K562 (cell line): ENCODE results near the gene STPG4. TPM values are rescaled to one million over a fixed set of nuclear protein-coding genes. Genes with fewer than 3 reads are reported as not detected.

Experiments
- ATAC-seq: fragments of 200-7000 bp; cut with Tn5 transposase; 3 replicates; pipeline ENCODE4 v1.9.1; 2020; ENCODE audit warnings: moderate library complexity
- BruUV-seq: library from RNA; stranded (reverse); fragments of 400-500 nt; replicated peaks from 2 replicates; lab custom pipeline; 2021; lab: Mats Ljungman, UMichigan
- CTCF ChIA-PET: fragments of 300-600 bp; formaldehyde crosslinking; extraction: SDS; loops from one replicate; lab custom pipeline; 2021; ENCODE audit warnings: low intra/inter-chr PET ratio; lab: Yijun Ruan, JAX
- POLR2A ChIA-PET: fragments of 300-600, 350-650 bp; sonication (Branson Sonifier 250); formaldehyde crosslinking; extraction: SDS; loops from one replicate; lab custom pipeline; 2021; ENCODE audit warnings: antibody characterized with exemption, inconsistent platforms; lab: Yijun Ruan, JAX
- DNase-seq, 4 experiments: peaks; one replicate each; pipeline versions ENCODE4 v3.0.0 to v3.0.0-alpha.2; 2011 to 2018; ENCODE audit warnings: low spot score in 3 of 4, mixed read lengths in 3 of 4; ENCODE audit errors: extremely low read depth in 1 of 4
- FAIRE-seq: peaks from 2 replicates; lab custom pipeline; 2011; peaks lifted over from hg19 to GRCh38; lab: Jason Lieb, UNC
- H2AFZ ChIP-seq: 2 replicates; pipeline ENCODE4 v1.6.0; 2011; ENCODE audit warnings: low read depth, low read length, control low read depth, inconsistent platforms
- H3K27ac ChIP-seq: fragments of 200-600 bp; 3 replicates; pipeline ENCODE4 v1.8.0; 2011; ENCODE audit warnings: low read depth, mild to moderate bottlenecking, control low read depth, inconsistent platforms, low read length, moderate library complexity, mixed read lengths; ENCODE audit errors: extremely low read depth
- H3K27me3 ChIP-seq, 2 experiments: fragments of 300-600 bp in 1 of 2; 2 replicates in 1 of 2; 3 replicates in 1 of 2; pipeline versions ENCODE4 v1.6.0 to v1.8.0; 2011; ENCODE audit warnings: inconsistent platforms in 2 of 2, low read length in 2 of 2, mild to moderate bottlenecking in 1 of 2, mixed read lengths in 1 of 2, moderate library complexity in 1 of 2; ENCODE audit not compliant: control insufficient read depth in 2 of 2, insufficient read depth in 2 of 2
- H3K36me3 ChIP-seq: fragments of 300-600 bp; 3 replicates; pipeline ENCODE4 v1.8.0; 2011; ENCODE audit warnings: mild to moderate bottlenecking, low read length, inconsistent platforms; ENCODE audit not compliant: control insufficient read depth, insufficient read depth
- H3K4me1 ChIP-seq, 2 experiments: fragments of 200-600 bp in 1 of 2; replicated peaks in 1 of 2; 2 replicates in 1 of 2; 3 replicates in 1 of 2; pipeline versions ENCODE4 v1.5.1 to v1.8.0; 2011; ENCODE audit warnings: inconsistent platforms in 2 of 2, low read length in 2 of 2, mild to moderate bottlenecking in 1 of 2, mixed read lengths in 1 of 2, moderate library complexity in 1 of 2; ENCODE audit not compliant: control insufficient read depth in 2 of 2, insufficient read depth in 2 of 2
- H3K4me2 ChIP-seq: 2 replicates; pipeline ENCODE4 v1.6.1; 2011; ENCODE audit warnings: low read length, control low read depth, inconsistent platforms, mixed read lengths; ENCODE audit not compliant: insufficient read depth
- H3K4me3 ChIP-seq: fragments of 200-600 bp; sonication (generic), shearing (Covaris generic); 2 replicates; pipeline ENCODE4 v1.5.1; 2016; ENCODE audit warnings: control low read depth, inconsistent platforms
- H3K79me2 ChIP-seq: fragments of 200-600 bp; 3 replicates; pipeline ENCODE4 v1.8.0; 2011; ENCODE audit warnings: low read length, inconsistent platforms; ENCODE audit not compliant: control insufficient read depth, insufficient read depth
- H3K9ac ChIP-seq, 2 experiments: 2 replicates each; pipeline versions ENCODE4 v1.6.0 to v1.6.1; 2011; ENCODE audit warnings: low read depth in 2 of 2, low read length in 2 of 2, control low read depth in 1 of 2, inconsistent platforms in 1 of 2, mild to moderate bottlenecking in 1 of 2, mixed read lengths in 1 of 2; ENCODE audit not compliant: insufficient read depth in 1 of 2
- H3K9me1 ChIP-seq: one replicate; pipeline ENCODE4 v1.6.0; 2011; ENCODE audit warnings: inconsistent platforms, mild to moderate bottlenecking, low read length, moderate library complexity; ENCODE audit not compliant: control insufficient read depth, insufficient read depth
- H3K9me3 ChIP-seq: replicated peaks from 2 replicates; pipeline ENCODE4 v1.5.1; 2011; ENCODE audit warnings: low read depth, low read length, inconsistent platforms; ENCODE audit not compliant: control insufficient read depth, insufficient read depth
- H4K20me1 ChIP-seq: replicated peaks from 2 replicates; pipeline ENCODE4 v1.6.1; 2011; ENCODE audit warnings: low read length, inconsistent platforms, mixed read lengths; ENCODE audit not compliant: control insufficient read depth, insufficient read depth
- HMBOX1 ChIP-seq: sonication (generic); IDR thresholded peaks from 2 replicates; pipeline ENCODE4 v1.6.1; 2016
- MAZ ChIP-seq, 2 experiments: fragments of 450-650 bp in 1 of 2; sonication (generic) in 1 of 2; formaldehyde crosslinking; IDR thresholded peaks in 1 of 2; conservative IDR thresholded peaks in 1 of 2; 2 replicates each; pipeline versions ENCODE4 v1.4.0 to v1.5.0; 2020; ENCODE audit warnings: mild to moderate bottlenecking in 1 of 2, missing genetic modification reagents in 1 of 2
- SAFB2 ChIP-seq: fragments of 200-400 bp; formaldehyde crosslinking; IDR thresholded peaks from 2 replicates; pipeline ENCODE4 v1.6.1; 2018; ENCODE audit warnings: borderline replicate concordance, low read length, low read depth, moderate library complexity; ENCODE audit not compliant: severe bottlenecking
- U2AF2 ChIP-seq: fragments of 200-400 bp; formaldehyde crosslinking; optimal IDR thresholded peaks from 2 replicates; pipeline ENCODE3; 2017; ENCODE audit warnings: low read depth, mild to moderate bottlenecking, low read length
- XRCC5 ChIP-seq: fragments of 200-400 bp; formaldehyde crosslinking; IDR thresholded peaks from 2 replicates; pipeline ENCODE4 v1.6.1; 2017; ENCODE audit warnings: low read depth, mild to moderate bottlenecking, low read length
- ZBED1 ChIP-seq: IDR thresholded peaks from 2 replicates; pipeline ENCODE4 v1.6.1; 2014
- ZFX ChIP-seq: sonication (generic); formaldehyde crosslinking; IDR thresholded peaks from 2 replicates; pipeline ENCODE4 v1.8.0; 2022; ENCODE audit warnings: mild to moderate bottlenecking, missing genetic modification reagents, moderate library complexity
- ZNF12 ChIP-seq: sonication (generic); formaldehyde crosslinking; IDR thresholded peaks from 2 replicates; pipeline ENCODE4 v1.4.0; 2020; ENCODE audit warnings: mild to moderate bottlenecking, missing genetic modification reagents
- WGBS: fragments of 100-300 bp; shearing (Covaris generic); methylation state at CpG from one replicate; pipeline ENCODE4 v1.1.6; 2016; ENCODE audit warnings: low coverage, mixed read lengths; ENCODE audit not compliant: insufficient coverage; ENCODE audit errors: missing lambda C conversion rate; 5-methylcytosine and 5-hydroxymethylcytosine counted together
- in situ Hi-C: fragments of 300-500 bp; cut with MboI; formaldehyde crosslinking; loops from 4 replicates; pipeline ENCODE4 v1.15.0; 2018; ENCODE audit warnings: inconsistent platforms, mixed read lengths
- intact Hi-C: fragments of 100-400 bp; cut with micrococcal nuclease; formaldehyde crosslinking; loops from 2 replicates; pipeline ENCODE4 v1.14.2; 2022
- polyA plus RNA-seq, 8 experiments: library from polyadenylated mRNA; depleted of rRNA in 4 of 8; stranded (reverse) in 5 of 8; unstranded in 3 of 8; fragments of >200 nt; fragmentation: Nextera tagmentation in 2 of 8; fragmentation: Illumina TruSeq in 1 of 8; extraction: Ambion mirVana in 2 of 8; extraction: Trizol in 1 of 8; gene quantifications; 2 replicates each; pipeline versions ENCODE4 v1.2.1 to v1.2.3, GENCODE V29; 2011 to 2014; ENCODE audit warnings: inconsistent platforms in 1 of 8, missing spikeins in 1 of 8
- total RNA-seq, 7 experiments: library from RNA; depleted of rRNA in 6 of 7; stranded (reverse); fragments of >200 nt in 6 of 7; fragmentation: Illumina TruSeq in 2 of 7; extraction: Trizol in 2 of 7; gene quantifications; 2 replicates each; pipeline versions ENCODE4 v1.2.1 to v1.2.3, GENCODE V29; 2011 to 2021; ENCODE audit warnings: low replicate concordance in 1 of 7
- TF ChIP-seq, protein P1 (sequence below): fragments of 250-450 bp; sonication (Bioruptor Pico); IDR thresholded peaks from 2 replicates; pipeline ENCODE4 v1.4.0; 2020; ENCODE audit warnings: mild to moderate bottlenecking
- TF ChIP-seq, protein P2 (sequence below): sonication (generic); formaldehyde crosslinking; IDR thresholded peaks from 2 replicates; pipeline ENCODE4 v1.8.1; 2022; ENCODE audit warnings: missing genetic modification reagents

STPG4 gene
- total and polyA plus RNA-seq, 9 of the 15 experiments (the other 6 are each of a cell fraction or from before 2014, with no cell fraction given), result 0.10 to 0.68 (median 0.22) TPM; not detected in 6

- no peaks in the 10 kb centered on the region for H4K20me1 ChIP-seq
- intact Hi-C loops, result no loop called here
- H3K9me1 ChIP-seq, result no peaks in the 10 kb centered on the region
- H3K4me2 ChIP-seq, result no peak overlapping the region
- no TSS peak for BruUV-seq
- in situ Hi-C loops, result no loop called here
- 69% methylated on average over 10 of the region's 10 CpGs for WGBS
- no peak overlapping the region for H3K27ac ChIP-seq
- TF ChIP-seq ZFX (no peak), SAFB2 (no peak), HMBOX1 (no peak), ZNF12 (CRISPR knock-in tag) (no peak), MAZ (CRISPR knock-in tag; conservative IDR thresholded peaks at IDR 0.05 in 1 of 2, IDR thresholded peaks at IDR 0.05 in 1 of 2) (no peak), U2AF2 (no peak), XRCC5 (no peak), ZBED1 (no peak)
- TF ChIP-seq, protein P1, sequence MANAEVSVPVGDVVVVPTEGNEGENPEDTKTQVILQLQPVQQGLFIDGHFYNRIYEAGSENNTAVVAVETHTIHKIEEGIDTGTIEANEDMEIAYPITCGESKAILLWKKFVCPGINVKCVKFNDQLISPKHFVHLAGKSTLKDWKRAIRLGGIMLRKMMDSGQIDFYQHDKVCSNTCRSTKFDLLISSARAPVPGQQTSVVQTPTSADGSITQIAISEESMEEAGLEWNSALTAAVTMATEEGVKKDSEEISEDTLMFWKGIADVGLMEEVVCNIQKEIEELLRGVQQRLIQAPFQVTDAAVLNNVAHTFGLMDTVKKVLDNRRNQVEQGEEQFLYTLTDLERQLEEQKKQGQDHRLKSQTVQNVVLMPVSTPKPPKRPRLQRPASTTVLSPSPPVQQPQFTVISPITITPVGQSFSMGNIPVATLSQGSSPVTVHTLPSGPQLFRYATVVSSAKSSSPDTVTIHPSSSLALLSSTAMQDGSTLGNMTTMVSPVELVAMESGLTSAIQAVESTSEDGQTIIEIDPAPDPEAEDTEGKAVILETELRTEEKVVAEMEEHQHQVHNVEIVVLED (CRISPR knock-in tag), result no peak
- TF ChIP-seq, protein P2, sequence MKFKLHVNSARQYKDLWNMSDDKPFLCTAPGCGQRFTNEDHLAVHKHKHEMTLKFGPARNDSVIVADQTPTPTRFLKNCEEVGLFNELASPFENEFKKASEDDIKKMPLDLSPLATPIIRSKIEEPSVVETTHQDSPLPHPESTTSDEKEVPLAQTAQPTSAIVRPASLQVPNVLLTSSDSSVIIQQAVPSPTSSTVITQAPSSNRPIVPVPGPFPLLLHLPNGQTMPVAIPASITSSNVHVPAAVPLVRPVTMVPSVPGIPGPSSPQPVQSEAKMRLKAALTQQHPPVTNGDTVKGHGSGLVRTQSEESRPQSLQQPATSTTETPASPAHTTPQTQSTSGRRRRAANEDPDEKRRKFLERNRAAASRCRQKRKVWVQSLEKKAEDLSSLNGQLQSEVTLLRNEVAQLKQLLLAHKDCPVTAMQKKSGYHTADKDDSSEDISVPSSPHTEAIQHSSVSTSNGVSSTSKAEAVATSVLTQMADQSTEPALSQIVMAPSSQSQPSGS, result no peak
- H2AFZ ChIP-seq, result no peak overlapping the region
- peaks cover 3 to 5% of the 10 kb centered on the region in 2 experiments; a peak in 3 of 5 replicates for H3K4me1 ChIP-seq
- no peak for ATAC-seq
- no peaks in the 10 kb centered on the region for H3K79me2 ChIP-seq
- DNase-seq, result no peak
- no peaks in the 10 kb centered on the region for H3K36me3 ChIP-seq
- FAIRE-seq, result no peak
- ChIA-PET CTCF (no interaction called here), POLR2A (interaction anchor here (0.6 to 1.0 kb wide), 3 partner anchors 19 to 816 kb away, joined by 3 read pairs; no protein-coding TSS in a partner anchor)
- no peaks in the 10 kb centered on the region for H3K9me3 ChIP-seq
- no peak overlapping the region for H3K4me3 ChIP-seq
- no peak overlapping the region for H3K9ac ChIP-seq
- H3K27me3 ChIP-seq, result no peaks in the 10 kb centered on the region
These were observed 114.5 kb downstream of the STPG4 start for GRCh38 chr2:47040651-47041050.
